ENCODE measurements around the gene MARCHF4.

MARCHF4 gene

GRCh38 chr2:216379977-216380376 lies 7.7 kb upstream of the MARCHF4 start:
- Mint-ChIP-seq H3K4me3 (no peak overlapping the region), H3K27me3 (peaks cover 20% of the 10 kb centered on the region), H3K9me3 (no peaks in the 10 kb centered on the region), H3K36me3 (ENCODE audit: low read depth) (no peaks in the 10 kb centered on the region), H3K27ac (no peak overlapping the region), H3K4me1 (ENCODE audit: low read depth) (peaks cover 6% of the 10 kb centered on the region)
- intact Hi-C loops (cut with micrococcal nuclease), result no loop called here

GRCh38 chr2:216375286-216375685 lies 3.0 kb upstream of the MARCHF4 start:
- Mint-ChIP-seq H3K4me1 (ENCODE audit: low read depth) (peaks cover 18% of the 10 kb centered on the region), H3K27me3 (peaks cover 55% of the 10 kb centered on the region), H3K36me3 (ENCODE audit: low read depth) (no peaks in the 10 kb centered on the region)

GRCh38 chr2:216373896-216374295 lies 1.6 kb upstream of the MARCHF4 start:
- Mint-ChIP-seq H3K27me3 (peaks cover 62% of the 10 kb centered on the region), H3K4me3 (no peak overlapping the region), H3K4me1 (ENCODE audit: low read depth) (peaks cover 18% of the 10 kb centered on the region), H3K36me3 (ENCODE audit: low read depth) (no peaks in the 10 kb centered on the region), H3K9me3 (no peaks in the 10 kb centered on the region), H3K27ac (no peak overlapping the region)
- intact Hi-C loops (cut with micrococcal nuclease), result no loop called here

More at GRCh38 chr2:216375286-216375685, 3.0 kb upstream of the MARCHF4 start:
- H3K4me3 Mint-ChIP-seq, result no peak overlapping the region
- intact Hi-C loops (cut with micrococcal nuclease), result no loop called here
- no peaks in the 10 kb centered on the region for H3K9me3 Mint-ChIP-seq
- no peak overlapping the region for H3K27ac Mint-ChIP-seq

- H3K9me3 Mint-ChIP-seq, result no peaks in the 10 kb centered on the region
- H3K27me3 Mint-ChIP-seq, result peaks cover 72% of the 10 kb centered on the region
- no peak overlapping the region for H3K27ac Mint-ChIP-seq
- H3K4me1 Mint-ChIP-seq (ENCODE audit: low read depth), result peaks cover 18% of the 10 kb centered on the region
- no peaks in the 10 kb centered on the region for H3K36me3 Mint-ChIP-seq (ENCODE audit: low read depth)
- H3K4me3 Mint-ChIP-seq, result no peak overlapping the region
- intact Hi-C loops (cut with micrococcal nuclease), result no loop called here
These were observed 543 bp upstream of the MARCHF4 start for GRCh38 chr2:216372761-216373291.

GRCh38 chr2:216370961-216371712 lies 1.1 kb downstream of the MARCHF4 start:
- Mint-ChIP-seq H3K27me3 (peaks cover 80% of the 10 kb centered on the region), H3K9me3 (no peaks in the 10 kb centered on the region), H3K27ac (no peak overlapping the region), H3K36me3 (ENCODE audit: low read depth) (no peaks in the 10 kb centered on the region), H3K4me1 (ENCODE audit: low read depth) (peaks cover 12% of the 10 kb centered on the region), H3K4me3 (no peak overlapping the region)
- intact Hi-C loops (cut with micrococcal nuclease), result no loop called here

- intact Hi-C loops (cut with micrococcal nuclease), result no loop called here
- Mint-ChIP-seq H3K36me3 (ENCODE audit: low read depth) (no peaks in the 10 kb centered on the region), H3K4me3 (no peak overlapping the region), H3K27ac (no peak overlapping the region), H3K4me1 (ENCODE audit: low read depth) (peaks cover 12% of the 10 kb centered on the region), H3K9me3 (no peaks in the 10 kb centered on the region), H3K27me3 (peaks cover 85% of the 10 kb centered on the region)
These were observed 2.5 kb downstream of the MARCHF4 start for GRCh38 chr2:216369821-216370220.

GRCh38 chr2:216366777-216367471 lies 5.4 kb downstream of the MARCHF4 start:
- H3K4me3 Mint-ChIP-seq, result no peak overlapping the region

GRCh38 chr2:216365518-216365917 lies 6.8 kb downstream of the MARCHF4 start:
- H3K9me3 Mint-ChIP-seq, result no peaks in the 10 kb centered on the region
- H3K4me3 Mint-ChIP-seq, result no peak overlapping the region
- peaks cover 47% of the 10 kb centered on the region for H3K27me3 Mint-ChIP-seq
- no peaks in the 10 kb centered on the region for H3K36me3 Mint-ChIP-seq (ENCODE audit: low read depth)
- intact Hi-C loops (cut with micrococcal nuclease), result no loop called here
- no peak overlapping the region for H3K27ac Mint-ChIP-seq
- peaks cover 6% of the 10 kb centered on the region for H3K4me1 Mint-ChIP-seq (ENCODE audit: low read depth)

More at GRCh38 chr2:216366777-216367471, 5.4 kb downstream of the MARCHF4 start:
- intact Hi-C loops (cut with micrococcal nuclease), result no loop called here
- no peaks in the 10 kb centered on the region for H3K36me3 Mint-ChIP-seq (ENCODE audit: low read depth)
- peaks cover 12% of the 10 kb centered on the region for H3K4me1 Mint-ChIP-seq (ENCODE audit: low read depth)
- no peak overlapping the region for H3K27ac Mint-ChIP-seq
- peaks cover 58% of the 10 kb centered on the region for H3K27me3 Mint-ChIP-seq
- no peaks in the 10 kb centered on the region for H3K9me3 Mint-ChIP-seq

GRCh38 chr2:216363221-216363620 lies 9.1 kb downstream of the MARCHF4 start:
- Mint-ChIP-seq H3K27me3 (peaks cover 28% of the 10 kb centered on the region), H3K4me1 (ENCODE audit: low read depth) (peaks cover 6% of the 10 kb centered on the region), H3K27ac (no peak overlapping the region), H3K36me3 (ENCODE audit: low read depth) (no peaks in the 10 kb centered on the region), H3K4me3 (no peak overlapping the region), H3K9me3 (no peaks in the 10 kb centered on the region)
- intact Hi-C loops (cut with micrococcal nuclease), result no loop called here

GRCh38 chr2:216362730-216363129 lies 9.6 kb downstream of the MARCHF4 start:
- no peak overlapping the region for H3K27ac Mint-ChIP-seq
- H3K36me3 Mint-ChIP-seq (ENCODE audit: low read depth), result no peaks in the 10 kb centered on the region
- H3K4me3 Mint-ChIP-seq, result no peak overlapping the region
- no peaks in the 10 kb centered on the region for H3K9me3 Mint-ChIP-seq
- H3K27me3 Mint-ChIP-seq, result peaks cover 24% of the 10 kb centered on the region
- peaks cover 6% of the 10 kb centered on the region for H3K4me1 Mint-ChIP-seq (ENCODE audit: low read depth)
- intact Hi-C loops (cut with micrococcal nuclease), result no loop called here

GRCh38 chr2:216355711-216356110 lies 16.6 kb downstream of the MARCHF4 start:
- no peaks in the 10 kb centered on the region for H3K9me3 Mint-ChIP-seq
- H3K4me3 Mint-ChIP-seq, result no peak overlapping the region
- H3K27ac Mint-ChIP-seq, result no peak overlapping the region
- H3K4me1 Mint-ChIP-seq (ENCODE audit: low read depth), result no peaks in the 10 kb centered on the region
- intact Hi-C loops (cut with micrococcal nuclease), result no loop called here
- H3K27me3 Mint-ChIP-seq, result peaks cover 7% of the 10 kb centered on the region
- H3K36me3 Mint-ChIP-seq (ENCODE audit: low read depth), result no peaks in the 10 kb centered on the region

GRCh38 chr2:216354306-216354705 lies 18.0 kb downstream of the MARCHF4 start:
- Mint-ChIP-seq H3K4me1 (ENCODE audit: low read depth) (no peaks in the 10 kb centered on the region), H3K9me3 (no peaks in the 10 kb centered on the region), H3K27ac (no peak overlapping the region), H3K4me3 (no peak overlapping the region), H3K36me3 (ENCODE audit: low read depth) (no peaks in the 10 kb centered on the region), H3K27me3 (peaks cover 4% of the 10 kb centered on the region)
- intact Hi-C loops (cut with micrococcal nuclease), result no loop called here

- no peak overlapping the region for H3K4me3 Mint-ChIP-seq
- no peaks in the 10 kb centered on the region for H3K36me3 Mint-ChIP-seq (ENCODE audit: low read depth)
- H3K27ac Mint-ChIP-seq, result no peak overlapping the region
- no peaks in the 10 kb centered on the region for H3K4me1 Mint-ChIP-seq (ENCODE audit: low read depth)
- no peaks in the 10 kb centered on the region for H3K9me3 Mint-ChIP-seq
- intact Hi-C loops (cut with micrococcal nuclease), result no loop called here
- H3K27me3 Mint-ChIP-seq, result peaks cover 3% of the 10 kb centered on the region
These were observed 19.5 kb downstream of the MARCHF4 start for GRCh38 chr2:216352653-216353270.

Data from dendritic cell treated with granulocyte-macrophage colony-stimulating factor and Interleukin-4, amounts not matched to agents 40 ng/mL and 50 ng/mL, for 4 days (primary cell).